GM23248 (cell line): ENCODE measurements around the gene ACAP3.
"Not testable (repeated sequence)": the region's sequence is repeated elsewhere in the genome, so short reads cannot be mapped to it uniquely, and the experiment has no call there.

Experiments
- EZH2 ChIP-seq: fragments of 200-600 bp; sonication (generic); IDR thresholded peaks from 2 replicates; pipeline ENCODE4 v1.6.1; 2018; ENCODE audit warnings: antibody characterized with exemption, mild to moderate bottlenecking; ENCODE audit not compliant: insufficient read depth, poor library complexity, severe bottlenecking
- EZH2phosphoT487 ChIP-seq: fragments of 200-600 bp; sonication (generic); IDR thresholded peaks from 2 replicates; pipeline ENCODE4 v1.6.1; 2018; ENCODE audit warnings: antibody characterized with exemption, moderate library complexity, mild to moderate bottlenecking, low read depth; ENCODE audit not compliant: insufficient read depth

- not testable (repeated sequence) for TF ChIP-seq EZH2phosphoT487, EZH2
Measured at GRCh38 chr1:1316199-1316598, 8.5 kb upstream of the ACAP3 start.
